Measurements from ENCODE around the gene BRD4. TPM values are rescaled to one million over a fixed set of nuclear protein-coding genes. Genes with fewer than 3 reads are reported as not detected.

Gene BRD4
- total RNA-seq, 1 donor from 2014 or later, result 143 TPM

DNA sequence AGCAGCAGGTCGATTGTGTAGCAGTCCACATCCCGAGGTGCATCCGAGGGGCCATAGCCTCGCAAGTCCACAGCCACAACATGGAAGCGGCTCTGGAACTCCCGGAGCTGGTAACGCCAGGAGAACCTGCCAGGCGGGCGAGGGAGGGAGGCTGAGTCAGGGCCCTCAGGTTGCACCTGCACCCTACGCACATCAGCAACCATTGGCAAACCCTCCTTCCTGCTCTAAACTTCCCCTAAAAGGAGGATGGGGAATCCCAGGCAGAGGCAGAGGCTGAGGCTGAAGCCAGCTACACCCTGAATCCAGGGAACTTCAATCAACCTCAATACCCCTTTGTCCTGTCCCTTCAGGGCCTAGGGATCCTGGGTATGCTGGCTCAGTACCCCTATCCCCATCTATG is 101.1 kb downstream of the BRD4 start:
- Mint-ChIP-seq H3K4me3 (ENCODE audit: unreplicated experiment) (no peak overlapping the region), H3K4me1 (ENCODE audit: unreplicated experiment) (no peaks in the 10 kb centered on the region)

DNA sequence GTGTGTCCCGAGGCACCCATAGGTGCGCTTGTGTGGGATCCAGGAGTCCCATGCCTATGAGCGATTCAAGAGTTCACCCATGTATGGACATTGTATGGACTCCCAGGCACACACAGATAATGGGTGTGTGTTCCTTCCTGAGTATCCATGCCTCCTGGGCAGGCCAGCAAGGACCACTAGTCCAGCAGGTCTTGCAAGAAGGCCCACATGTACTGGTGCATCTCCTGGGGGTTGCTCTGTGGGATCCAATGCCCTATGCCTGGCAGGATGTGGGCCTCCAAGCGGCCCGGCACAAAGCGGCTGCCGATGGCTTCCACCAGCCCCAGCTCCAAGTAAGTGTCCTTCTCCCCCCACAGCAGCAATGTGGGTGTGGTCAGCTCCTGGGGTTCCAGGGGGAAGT is 105.1 kb downstream of the BRD4 start:
- H3K4me1 Mint-ChIP-seq (ENCODE audit: unreplicated experiment), result peaks cover 15% of the 10 kb centered on the region
- no peak for DNase-seq (ENCODE audit: extremely low spot score, unreplicated experiment)
- H3K9me3 Mint-ChIP-seq (ENCODE audit: unreplicated experiment), result no peaks in the 10 kb centered on the region
- no peak overlapping the region for H3K4me3 Mint-ChIP-seq (ENCODE audit: unreplicated experiment)
- no peak overlapping the region for H3K27ac Mint-ChIP-seq (ENCODE audit: unreplicated experiment)
- H3K36me3 Mint-ChIP-seq (ENCODE audit: unreplicated experiment), result no peaks in the 10 kb centered on the region
- TF ChIP-seq CTCF (IDR thresholded peaks at IDR 0.05), result no peak
- H3K27me3 Mint-ChIP-seq (ENCODE audit: unreplicated experiment), result no peaks in the 10 kb centered on the region

More for the DNA sequence above, 101.1 kb downstream of the BRD4 start:
- H3K9me3 Mint-ChIP-seq (ENCODE audit: unreplicated experiment), result no peaks in the 10 kb centered on the region
- no peak for TF ChIP-seq CTCF (IDR thresholded peaks at IDR 0.05)
- no peak for DNase-seq (ENCODE audit: extremely low spot score, unreplicated experiment)
- no peaks in the 10 kb centered on the region for H3K27me3 Mint-ChIP-seq (ENCODE audit: unreplicated experiment)
- H3K36me3 Mint-ChIP-seq (ENCODE audit: unreplicated experiment), result peaks cover 12% of the 10 kb centered on the region
- no peak overlapping the region for H3K27ac Mint-ChIP-seq (ENCODE audit: unreplicated experiment)

GRCh38 chr19:15225760-15226159 is 106.6 kb downstream of the BRD4 start:
- no peak for DNase-seq (ENCODE audit: extremely low spot score, unreplicated experiment)
- Mint-ChIP-seq H3K27ac (ENCODE audit: unreplicated experiment) (no peak overlapping the region), H3K4me3 (ENCODE audit: unreplicated experiment) (no peak overlapping the region), H3K4me1 (ENCODE audit: unreplicated experiment) (peaks cover 15% of the 10 kb centered on the region), H3K36me3 (ENCODE audit: unreplicated experiment) (no peaks in the 10 kb centered on the region), H3K27me3 (ENCODE audit: unreplicated experiment) (no peaks in the 10 kb centered on the region), H3K9me3 (ENCODE audit: unreplicated experiment) (no peaks in the 10 kb centered on the region)
- TF ChIP-seq CTCF (IDR thresholded peaks at IDR 0.05), result no peak

DNA sequence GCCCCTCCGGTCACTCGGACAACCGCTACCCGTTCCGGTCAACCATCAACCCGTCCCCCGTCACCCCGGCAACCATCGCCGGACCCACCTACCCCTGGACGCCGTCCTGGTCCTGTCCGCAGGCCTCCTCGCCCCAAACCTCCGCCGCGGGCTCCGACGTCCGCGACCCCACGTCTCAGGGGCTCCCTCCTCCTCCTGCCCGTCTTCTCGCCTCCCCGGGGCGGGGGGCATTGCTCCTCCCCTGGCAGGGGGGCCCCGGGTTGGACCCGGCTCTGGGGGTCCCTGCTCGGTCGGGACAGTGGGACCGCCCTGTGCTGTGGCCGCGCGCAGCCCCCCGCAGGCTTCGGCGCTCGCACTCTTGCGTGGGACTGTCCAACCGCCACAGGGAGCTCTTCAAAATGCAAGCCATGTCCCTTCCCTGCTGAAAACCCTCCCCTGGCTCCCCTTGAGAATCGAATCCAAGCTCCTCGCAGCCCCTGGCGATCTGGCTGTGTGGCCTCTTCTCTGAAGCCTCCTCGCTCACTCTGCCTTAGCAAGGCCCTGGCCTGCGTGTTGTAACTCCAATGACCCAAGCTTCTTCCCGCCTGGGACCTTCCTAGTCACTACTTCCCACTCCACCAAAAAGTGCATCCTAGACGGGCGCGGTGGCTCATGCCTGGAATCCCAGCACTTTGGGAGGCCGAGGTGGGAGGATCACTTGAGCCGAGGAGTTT is 108.5 kb downstream of the BRD4 start:
- peaks cover 15% of the 10 kb centered on the region for H3K4me1 Mint-ChIP-seq (ENCODE audit: unreplicated experiment)
- DNase-seq (ENCODE audit: extremely low spot score, unreplicated experiment), result no peak
- no peaks in the 10 kb centered on the region for H3K27me3 Mint-ChIP-seq (ENCODE audit: unreplicated experiment)
- no peaks in the 10 kb centered on the region for H3K36me3 Mint-ChIP-seq (ENCODE audit: unreplicated experiment)
- peak overlapping the region; percentile 84 for H3K27ac Mint-ChIP-seq (ENCODE audit: unreplicated experiment)
- no peak for TF ChIP-seq CTCF (IDR thresholded peaks at IDR 0.05)
- peak overlapping the region; percentile 85 for H3K4me3 Mint-ChIP-seq (ENCODE audit: unreplicated experiment)
- H3K9me3 Mint-ChIP-seq (ENCODE audit: unreplicated experiment), result no peaks in the 10 kb centered on the region

DNA sequence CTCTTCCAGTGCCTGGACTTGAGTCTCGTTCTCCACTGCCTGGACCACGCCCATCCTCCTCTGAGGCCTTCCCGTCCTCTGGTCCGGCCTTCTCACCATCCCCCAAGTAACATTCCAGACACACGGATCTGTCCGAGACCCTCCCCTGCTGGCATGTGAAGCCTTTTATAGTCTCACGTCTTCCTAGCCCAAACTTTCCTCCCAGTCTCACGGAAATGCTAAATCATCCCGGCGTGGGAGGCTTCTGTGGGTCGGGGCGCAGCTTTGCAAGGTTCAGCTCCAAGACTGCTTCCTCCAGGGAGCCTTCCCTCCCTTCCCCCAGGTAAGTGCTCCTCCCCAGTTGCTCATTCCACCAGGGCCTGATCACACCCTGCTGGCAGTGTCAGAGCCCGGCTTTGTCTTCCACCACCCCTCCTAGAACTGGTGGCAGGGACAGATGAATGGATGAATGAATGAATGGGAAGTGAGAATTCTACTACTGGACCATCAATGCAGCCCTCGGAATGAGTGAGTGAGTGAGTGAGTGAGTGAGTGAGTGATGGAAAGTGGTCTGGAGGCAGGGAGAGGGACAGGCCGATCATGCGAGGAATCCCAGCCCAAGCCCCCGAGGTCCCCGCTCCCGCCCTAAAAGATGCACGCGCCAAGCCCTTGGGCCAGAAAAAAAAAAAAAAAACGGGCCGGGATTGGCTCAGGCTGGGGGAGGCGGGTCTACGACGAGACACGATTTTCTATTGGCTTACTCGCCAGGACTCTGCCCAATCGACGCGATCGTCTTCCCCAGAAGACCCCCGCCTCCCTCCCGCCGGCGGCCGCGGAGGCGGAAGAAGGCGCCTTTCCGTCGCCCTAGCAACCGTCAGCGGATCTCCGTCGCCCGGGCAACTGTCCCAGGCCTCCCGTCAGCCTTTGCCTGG is 109.3 kb downstream of the BRD4 start:
- TF ChIP-seq CTCF (IDR thresholded peaks at IDR 0.05), result no peak
- H3K4me1 Mint-ChIP-seq (ENCODE audit: unreplicated experiment), result peaks cover 15% of the 10 kb centered on the region

More for the DNA sequence above, 109.3 kb downstream of the BRD4 start:
- Mint-ChIP-seq H3K36me3 (ENCODE audit: unreplicated experiment) (no peaks in the 10 kb centered on the region), H3K27me3 (ENCODE audit: unreplicated experiment) (no peaks in the 10 kb centered on the region), H3K4me3 (ENCODE audit: unreplicated experiment) (peak overlapping the region; percentile 85), H3K27ac (ENCODE audit: unreplicated experiment) (peak overlapping the region; percentile 84), H3K9me3 (ENCODE audit: unreplicated experiment) (no peaks in the 10 kb centered on the region)
- peak; percentile 98 for DNase-seq (ENCODE audit: extremely low spot score, unreplicated experiment)

Measured in osteocyte (in vitro differentiated cells).